Spleen (tissue), 11 donors: ENCODE measurements around the gene SYDE1. TPM values are rescaled to one million over a fixed set of nuclear protein-coding genes. Genes with fewer than 3 reads are reported as not detected.

Experiments used
- DNase-seq: peaks from one replicate; pipeline ENCODE4 v3.0.0-alpha.2; 2020
- H3K27ac ChIP-seq, 8 donors: fragments of 200-600 bp; sonication (generic) in 7 of 8; 1 replicate in 4 of 8; 2 replicates in 4 of 8; pipeline versions ENCODE4 v1.5.0 to v1.8.0; 2016 to 2021; ENCODE audit warnings: inconsistent platforms in 4 of 8, mild to moderate bottlenecking in 4 of 8, moderate library complexity in 1 of 8
- H3K27me3 ChIP-seq, 7 donors: fragments of 200-600 bp; sonication (generic) in 6 of 7; replicated peaks in 1 of 7; 1 replicate in 4 of 7; 2 replicates in 3 of 7; pipeline versions ENCODE4 v1.5.0 to v1.8.0; 2016 to 2021; ENCODE audit warnings: inconsistent platforms in 3 of 7, mild to moderate bottlenecking in 1 of 7
- H3K36me3 ChIP-seq, 6 donors: fragments of 200-600 bp; sonication (generic) in 5 of 6; 1 replicate in 4 of 6; 2 replicates in 2 of 6; pipeline versions ENCODE4 v1.5.0 to v1.8.0; 2016 to 2021; ENCODE audit warnings: inconsistent platforms in 2 of 6
- H3K4me1 ChIP-seq, 6 donors: fragments of 200-600 bp; sonication (generic) in 5 of 6; 1 replicate in 3 of 6; 2 replicates in 3 of 6; pipeline versions ENCODE4 v1.5.0 to v1.8.0; 2016 to 2021; ENCODE audit warnings: inconsistent platforms in 3 of 6
- H3K4me3 ChIP-seq, 8 donors: fragments of 200-600 bp; sonication (generic) in 7 of 8; 1 replicate in 4 of 8; 2 replicates in 4 of 8; pipeline versions ENCODE4 v1.5.0 to v1.8.0; 2016 to 2021; ENCODE audit warnings: inconsistent platforms in 4 of 8, mild to moderate bottlenecking in 4 of 8, moderate library complexity in 2 of 8
- H3K9me3 ChIP-seq, 8 donors: fragments of 200-600 bp; sonication (generic) in 7 of 8; 1 replicate in 4 of 8; 2 replicates in 4 of 8; pipeline versions ENCODE4 v1.5.0 to v1.8.0; 2016 to 2021; ENCODE audit warnings: inconsistent platforms in 4 of 8
- CTCF ChIP-seq, 11 experiments: fragments of 200-600 bp in 7 of 11; fragments of 450-650 bp in 4 of 11; sonication (generic) in 4 of 11; IDR thresholded peaks in 8 of 11; conservative IDR thresholded peaks in 3 of 11; 1 replicate in 7 of 11; 2 replicates in 4 of 11; pipeline versions ENCODE4 v1.4.0 to v1.8.0; 2016 to 2021; ENCODE audit warnings: antibody characterized with exemption in 11 of 11, inconsistent platforms in 4 of 11, mild to moderate bottlenecking in 1 of 11
- POLR2A ChIP-seq, 3 donors: fragments of 450-650 bp; IDR thresholded peaks; one replicate each; pipeline ENCODE4 v1.5.1; 2017; ENCODE audit warnings: antibody characterized with exemption in 3 of 3, mild to moderate bottlenecking in 1 of 3
- POLR2AphosphoS5 ChIP-seq, 3 donors: sonication (generic); formaldehyde crosslinking; IDR thresholded peaks; one replicate each; pipeline ENCODE4 v1.5.1; 2017; ENCODE audit warnings: antibody characterized with exemption in 3 of 3
- WGBS, 5 donors: extraction: QIAGEN DNeasy Blood & Tissue Kit in 3 of 5; methylation state at CpG; one replicate each; pipeline versions ENCODE4 v1.1.5 to v1.1.7; 2013 to 2018; 5-methylcytosine and 5-hydroxymethylcytosine counted together
- intact Hi-C: fragments of 100-400 bp; cut with DNase I; formaldehyde crosslinking; loops from one replicate; pipeline ENCODE4 v1.15.0; 2023; ENCODE audit warnings: low total_unique reads
- polyA plus RNA-seq, 3 donors: library from polyadenylated mRNA; stranded (reverse); fragments of 200-250 nt; gene quantifications; one replicate each; pipeline ENCODE4 v1.2.1, GENCODE V29; 2013
- total RNA-seq, 7 donors: library from RNA; depleted of rRNA in 3 of 7; stranded (reverse); fragments of >200 nt in 3 of 7; fragmentation: NEBNext Ultra II Directional in 4 of 7; extraction: Animal tissue kit (Norgen Biotek cat#: 25700) in 4 of 7; gene quantifications; one replicate each; pipeline versions ENCODE4 v1.1.0 to v1.2.1, GENCODE V29; 2016 to 2021
- donor health status: healthy with polysubstance abuse.
- donor health status: DM: no; HTN: no; CAD: no; lungs with moderate emphysema.
- donor health status: DM: no; HTN: no; CAD: no.
- donor health status: Bipolar disorder and iron deficiency.
- donor health status: healthy.
- donor health status: DM: no; HTN: no; CAD: no.
- donor health status: DM: yes; HTN: yes; CAD: no.

Gene SYDE1
- total and polyA plus RNA-seq, 10 donors, result 2.0 to 27.6 (median 14.7) TPM

GRCh38 chr19:15116856-15117255 is 9.7 kb downstream of the SYDE1 start:
- Histone ChIP-seq H3K9me3 (peaks cover 0 to 3% (median 0%) of the 10 kb centered on the region in 8 donors), H3K4me1 (peaks cover 0 to 4% (median 0%) of the 10 kb centered on the region in 6 donors), H3K4me3 (no peak overlapping the region), H3K27me3 (no peaks in the 10 kb centered on the region), H3K36me3 (peaks cover 8 to 100% (median 82%) of the 10 kb centered on the region in 6 donors), H3K27ac (no peak overlapping the region)
- intact Hi-C loops, result no loop called here
- 79 to 91% (median 88%) methylated on average over 12 of the region's 12 CpGs for WGBS, 5 donors
- DNase-seq, result no peak
- no peak for TF ChIP-seq CTCF (IDR thresholded peaks at IDR 0.05 in 8 of 11, conservative IDR thresholded peaks at IDR 0.05 in 3 of 11)
- no peak for TF ChIP-seq POLR2A (IDR thresholded peaks at IDR 0.05)
- no peak for TF ChIP-seq POLR2AphosphoS5 (IDR thresholded peaks at IDR 0.05)

- Histone ChIP-seq H3K9me3 (peaks cover 0 to 3% (median 0%) of the 10 kb centered on the region in 8 donors), H3K36me3 (peaks cover 8 to 100% (median 92%) of the 10 kb centered on the region in 6 donors), H3K27me3 (no peaks in the 10 kb centered on the region), H3K4me3 (no peak overlapping the region), H3K4me1 (peaks cover 0 to 4% (median 0%) of the 10 kb centered on the region in 6 donors), H3K27ac (no peak overlapping the region)
- intact Hi-C loops, result no loop called here
- DNase-seq, result no peak
- no peak for TF ChIP-seq POLR2AphosphoS5 (IDR thresholded peaks at IDR 0.05)
- no peak for TF ChIP-seq POLR2A (IDR thresholded peaks at IDR 0.05)
- TF ChIP-seq CTCF (IDR thresholded peaks at IDR 0.05 in 8 of 11, conservative IDR thresholded peaks at IDR 0.05 in 3 of 11), result no peak
- WGBS, 5 donors, result 95 to 100% (median 99%) methylated on average over 1 to 2 of the region's 2 CpGs
Observed at GRCh38 chr19:15118248-15118647, 11.0 kb downstream of the SYDE1 start.

GRCh38 chr19:15118789-15119494 is 11.7 kb downstream of the SYDE1 start:
- DNase-seq, result no peak
- Histone ChIP-seq H3K27ac (no peak overlapping the region), H3K36me3 (peaks cover 8 to 96% (median 85%) of the 10 kb centered on the region in 6 donors), H3K9me3 (peaks cover 0 to 3% (median 0%) of the 10 kb centered on the region in 8 donors), H3K27me3 (no peaks in the 10 kb centered on the region), H3K4me3 (no peak overlapping the region), H3K4me1 (peaks cover 0 to 11% (median 4%) of the 10 kb centered on the region in 6 donors)
- TF ChIP-seq POLR2A (IDR thresholded peaks at IDR 0.05), result no peak
- TF ChIP-seq CTCF (IDR thresholded peaks at IDR 0.05 in 8 of 11, conservative IDR thresholded peaks at IDR 0.05 in 3 of 11), result no peak
- TF ChIP-seq POLR2AphosphoS5 (IDR thresholded peaks at IDR 0.05), result no peak
- intact Hi-C loops, result no loop called here
- 91 to 98% (median 95%) methylated on average over 20 of the region's 20 CpGs for WGBS, 5 donors
